GM18502 (cell line): ENCODE measurements around the gene SPTB.
"Not testable (repeated sequence)": the region's sequence is repeated elsewhere in the genome, so short reads cannot be mapped to it uniquely, and the experiment has no call there.

Experiments
- ATAC-seq: cut with Tn5 transposase; IDR thresholded peaks from one replicate; pipeline ENCODE4 v1.9.1; 2021; ENCODE audit warnings: mild to moderate bottlenecking; ENCODE audit not compliant: unreplicated experiment, poor library complexity

The SPTB gene

DNA sequence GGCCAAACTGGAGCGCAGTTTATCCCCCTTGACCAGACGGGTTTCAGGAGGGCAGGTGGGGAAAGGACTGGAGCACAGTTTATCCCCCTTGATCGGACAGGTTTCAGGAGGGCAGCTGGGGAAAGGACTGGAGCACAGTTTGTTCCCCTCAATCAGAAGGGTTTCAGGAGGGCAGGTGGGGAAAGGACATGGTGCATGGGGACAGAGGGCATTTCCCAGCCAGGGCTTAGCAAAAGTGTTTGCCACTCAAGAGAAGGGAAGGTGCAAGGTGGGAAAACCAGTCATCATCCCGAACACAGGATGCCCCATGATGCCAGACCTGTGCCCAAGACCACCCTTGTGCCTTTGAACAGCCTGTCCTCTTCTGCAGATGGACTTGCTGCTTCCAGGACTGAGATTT, 54.7 kb downstream of the SPTB start:
- no peak for ATAC-seq

- no peak for ATAC-seq
These were observed 55.2 kb downstream of the SPTB start for GRCh38 chr14:64824471-64824870.

GRCh38 chr14:64823305-64823861, 56.3 kb downstream of the SPTB start:
- no peak for ATAC-seq

DNA sequence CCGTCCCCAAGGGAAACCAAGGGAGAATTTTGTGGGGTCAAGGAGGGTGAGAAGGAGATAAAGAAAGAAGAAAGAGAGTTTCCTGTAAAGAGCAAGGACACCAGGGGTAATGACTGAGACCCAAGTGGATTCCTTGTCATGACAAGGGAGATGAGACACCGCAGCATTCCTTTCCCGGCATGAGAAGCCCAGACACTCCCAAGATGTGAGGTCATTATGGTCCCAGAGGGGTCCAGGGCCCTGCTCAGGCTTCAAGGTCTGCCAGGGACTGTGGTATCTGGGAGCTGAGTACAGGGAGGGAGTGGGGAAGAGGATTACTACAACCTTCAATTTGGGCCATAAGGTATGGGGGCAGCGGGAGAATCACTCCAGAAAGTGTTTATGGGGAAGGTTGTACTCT, 58.1 kb downstream of the SPTB start:
- ATAC-seq, result no peak

DNA sequence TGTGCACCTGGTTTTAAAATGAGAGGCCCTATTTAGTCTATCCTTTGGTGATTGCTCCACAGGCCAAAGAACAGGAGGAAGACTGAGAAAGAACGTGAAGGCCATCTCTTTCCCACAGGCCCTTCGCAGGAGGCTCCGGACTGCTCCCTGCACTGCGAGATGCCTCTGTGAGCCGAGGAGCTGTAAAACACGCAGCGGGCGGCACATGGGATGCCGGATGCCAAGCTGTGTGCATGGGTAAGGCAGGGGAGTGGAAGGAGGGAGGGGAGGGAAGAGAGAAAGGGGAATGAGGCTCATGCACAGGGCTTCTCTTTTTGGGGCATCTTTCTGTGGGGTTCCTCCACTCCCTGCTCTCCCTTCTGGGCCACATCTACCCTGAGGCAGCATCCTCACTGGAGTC, 61.6 kb downstream of the SPTB start:
- ATAC-seq, result no peak

DNA sequence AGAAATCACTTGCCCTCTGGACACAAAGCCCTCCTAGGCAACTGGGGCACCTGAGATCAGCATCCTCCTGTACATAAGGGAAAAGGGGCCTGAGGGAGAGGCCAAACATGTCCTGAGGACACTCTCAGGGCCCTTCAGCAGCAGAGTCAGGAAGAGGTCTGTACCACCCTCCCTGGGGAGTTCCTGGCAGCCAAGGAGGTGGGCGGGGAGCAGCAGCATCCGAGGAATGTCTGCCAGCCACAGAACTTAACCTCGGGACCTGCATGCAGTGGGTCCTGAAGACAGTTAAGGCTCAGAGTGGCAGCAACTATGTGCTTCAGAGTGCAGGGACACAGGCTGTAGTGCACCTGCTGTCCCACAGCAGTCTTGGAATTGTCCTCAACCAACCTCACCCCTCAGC, 62.1 kb downstream of the SPTB start:
- no peak for ATAC-seq

GRCh38 chr14:64816221-64816783, 63.4 kb downstream of the SPTB start:
- ATAC-seq, result no peak

- no peak for ATAC-seq
These were observed 64.5 kb downstream of the SPTB start for GRCh38 chr14:64815257-64815656.

GRCh38 chr14:64812412-64812811, 67.3 kb downstream of the SPTB start:
- ATAC-seq, result no peak

DNA sequence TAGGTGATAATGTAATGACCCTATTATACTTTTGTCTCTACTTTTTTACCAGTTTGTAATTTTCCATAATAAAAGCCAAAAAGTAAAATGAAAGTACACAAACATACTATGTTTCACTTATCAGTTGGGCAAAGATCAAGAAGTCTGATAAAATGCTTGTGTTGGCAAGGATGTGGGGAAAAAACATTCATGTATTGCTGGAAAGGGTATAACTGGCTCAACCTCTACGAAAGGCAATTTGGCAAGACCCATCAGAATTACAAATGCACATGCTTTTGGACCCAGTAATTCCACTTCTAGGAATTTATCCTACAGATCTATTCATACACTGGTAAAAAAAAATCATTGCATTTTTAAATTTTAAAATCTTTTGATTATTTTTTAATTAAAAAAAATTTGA, 68.0 kb downstream of the SPTB start:
- ATAC-seq, result no peak

DNA sequence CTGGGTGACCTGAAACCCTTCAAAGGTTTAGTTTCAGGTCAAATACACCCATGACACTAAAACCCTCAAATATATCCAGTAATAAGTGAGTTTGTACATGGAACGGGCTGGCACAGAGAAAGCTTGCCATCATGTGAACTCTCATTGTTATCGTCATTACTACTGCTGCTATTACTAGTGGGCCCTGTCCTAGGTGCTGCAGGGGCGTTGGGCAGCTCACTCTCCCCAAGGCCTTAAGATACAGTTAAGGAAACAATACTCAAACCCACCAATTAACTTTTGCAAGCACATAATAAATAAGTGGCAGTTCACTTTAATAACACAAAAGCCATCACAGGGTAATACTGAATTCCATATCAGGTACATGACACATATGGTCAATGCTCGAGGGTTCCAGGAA, 71.3 kb downstream of the SPTB start:
- no peak for ATAC-seq

DNA sequence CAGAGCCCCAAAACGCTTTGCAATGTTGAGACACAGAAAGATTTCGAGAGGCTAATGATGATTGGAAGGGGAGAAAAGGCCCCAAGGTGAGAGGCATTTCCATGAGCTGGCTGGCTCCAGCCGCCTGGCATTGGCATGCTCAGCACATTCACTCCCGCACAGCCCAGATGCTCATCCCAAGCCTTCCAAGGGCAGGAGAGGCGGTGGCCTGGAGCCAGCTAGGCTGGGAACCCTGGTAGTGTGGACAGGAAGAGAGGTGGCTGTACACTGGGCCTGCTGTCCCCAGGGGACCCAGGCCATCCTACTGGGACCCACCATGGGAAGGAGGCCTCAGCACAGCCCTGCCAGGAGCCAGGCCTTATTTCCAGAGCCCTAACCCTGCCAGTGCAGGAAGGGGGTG, 72.2 kb downstream of the SPTB start:
- ATAC-seq, result no peak

- no peak for ATAC-seq
These were observed 72.7 kb downstream of the SPTB start for GRCh38 chr14:64806862-64807495.

GRCh38 chr14:64806202-64806861, 73.4 kb downstream of the SPTB start:
- ATAC-seq, result no peak

DNA sequence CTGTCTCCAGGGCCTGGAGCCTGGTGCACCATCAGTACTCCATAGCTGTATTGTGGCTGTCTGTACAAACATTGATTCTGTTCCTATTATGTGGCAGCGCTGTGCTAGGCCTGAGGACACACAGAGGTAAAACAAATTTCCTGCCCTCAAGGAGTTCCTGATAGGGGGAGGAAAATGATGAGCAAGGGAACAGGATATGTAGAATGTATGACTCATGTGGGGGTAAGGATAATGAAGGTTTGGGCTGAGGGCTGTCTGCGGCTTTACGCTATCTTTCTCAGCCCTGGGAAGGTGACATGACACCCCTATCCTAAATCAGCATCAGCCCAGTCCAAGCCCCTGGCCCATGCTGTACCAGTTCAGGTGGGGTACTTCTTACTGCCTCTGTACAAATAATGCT, 74.1 kb downstream of the SPTB start:
- not testable (repeated sequence) for ATAC-seq

DNA sequence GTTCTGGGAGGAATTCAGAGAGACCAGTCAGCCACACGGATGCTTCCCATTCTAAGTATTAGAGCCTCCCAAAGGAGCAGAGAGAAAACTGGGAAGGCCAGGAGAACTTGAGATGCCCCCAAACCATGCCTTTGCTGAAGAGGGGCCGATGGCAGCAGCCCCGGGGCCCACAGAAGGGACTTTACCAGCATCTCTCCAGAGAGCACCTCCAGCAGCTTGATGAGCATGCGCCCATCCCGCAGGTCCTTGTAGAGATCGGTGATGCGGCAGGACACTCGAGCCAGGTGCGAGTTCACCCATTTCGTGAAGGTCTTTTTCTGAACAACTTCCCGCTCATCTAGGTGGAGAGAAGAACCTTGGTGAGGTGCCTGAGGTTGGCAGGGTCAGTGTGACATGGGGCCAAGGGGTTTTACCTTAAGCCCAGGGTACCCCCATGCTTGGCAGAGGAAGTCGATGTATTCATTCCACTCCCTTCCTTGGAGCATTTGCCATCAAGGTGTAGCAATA, 74.9 kb downstream of the SPTB start:
- ATAC-seq, result no peak

DNA sequence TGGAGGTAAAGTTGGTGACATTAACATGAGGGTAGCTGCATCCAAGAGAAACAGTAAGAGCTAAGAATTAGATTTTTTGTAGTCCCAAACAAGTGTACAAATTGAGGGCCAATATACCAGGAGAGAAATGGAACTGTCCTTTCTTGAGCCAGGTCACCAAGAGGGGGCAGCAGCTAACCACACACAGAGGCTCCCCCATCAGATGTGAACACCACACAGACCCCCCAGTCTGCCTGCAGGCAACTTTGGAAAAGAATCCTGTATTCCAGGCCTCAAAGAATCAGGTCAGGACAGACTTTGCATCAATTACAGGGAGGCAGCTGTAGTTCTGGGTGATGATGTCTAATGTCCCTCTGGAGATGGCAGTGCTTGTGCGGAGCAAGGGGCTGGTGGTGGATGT, 77.9 kb downstream of the SPTB start:
- ATAC-seq, result no peak

GRCh38 chr14:64801046-64801445, 78.7 kb downstream of the SPTB start:
- no peak for ATAC-seq

DNA sequence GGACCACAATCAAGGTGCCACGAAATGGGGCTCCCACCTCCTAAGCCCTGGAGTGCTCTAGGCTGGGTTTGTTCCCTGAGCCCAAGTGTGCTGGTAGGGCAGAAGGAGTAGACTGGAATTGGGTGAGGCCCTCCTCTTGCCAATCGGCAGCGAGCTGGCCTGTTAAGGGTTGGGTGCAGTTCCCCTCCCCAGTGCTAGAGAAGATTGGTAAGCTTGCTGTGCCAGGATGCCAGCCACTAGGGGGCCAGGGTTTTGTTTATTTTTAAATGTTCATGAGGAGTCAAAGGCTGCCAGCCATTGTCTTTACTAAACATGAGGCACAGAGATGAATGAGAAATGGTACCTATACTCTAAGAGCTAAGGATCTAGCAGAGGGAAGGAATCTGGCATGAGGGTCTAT, 79.7 kb downstream of the SPTB start:
- no peak for ATAC-seq

- no peak for ATAC-seq
These were observed 80.2 kb downstream of the SPTB start for GRCh38 chr14:64799555-64799954.

- no peak for ATAC-seq
These were observed 83.3 kb downstream of the SPTB start for GRCh38 chr14:64796369-64796768.

DNA sequence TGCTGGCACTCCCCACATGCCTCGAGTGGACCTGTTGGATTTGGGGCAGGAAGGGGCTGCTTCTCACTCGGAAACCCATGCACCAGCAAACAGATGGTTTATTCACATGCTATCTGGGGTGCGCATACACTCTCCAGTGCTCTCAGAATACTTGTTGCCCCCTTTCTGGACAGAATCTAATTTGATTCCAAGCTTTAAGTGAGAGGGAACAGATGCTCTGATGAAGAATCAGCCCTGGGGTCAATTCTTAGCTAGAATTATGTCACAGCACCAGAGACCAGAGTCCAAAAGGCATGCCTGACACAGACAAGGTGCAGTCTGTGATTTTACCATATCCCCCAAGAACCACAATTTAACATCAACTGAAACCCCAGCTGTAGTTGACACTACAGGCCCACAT, 83.8 kb downstream of the SPTB start:
- ATAC-seq, result no peak
